Measurements from ENCODE around the gene EXTL1.

The EXTL1 gene

GRCh38 chr1:26025517-26025916 lies 3.9 kb downstream of the EXTL1 start:
- no peak for DNase-seq

GRCh38 chr1:26027716-26028489 lies 6.3 kb downstream of the EXTL1 start:
- DNase-seq: no peak

GRCh38 chr1:26028490-26028980 lies 7.0 kb downstream of the EXTL1 start:
- DNase-seq: no peak

- no peak for DNase-seq
Observed at GRCh38 chr1:26029054-26029863, 7.7 kb downstream of the EXTL1 start.

GRCh38 chr1:26029864-26030481 lies 8.4 kb downstream of the EXTL1 start:
- DNase-seq: no peak

- no peak for DNase-seq
Observed at GRCh38 chr1:26031196-26031595, 9.6 kb downstream of the EXTL1 start.

GRCh38 chr1:26031611-26032220 lies 10.1 kb downstream of the EXTL1 start:
- DNase-seq: no peak

GRCh38 chr1:26032656-26033357 lies 11.2 kb downstream of the EXTL1 start:
- no peak for DNase-seq

GRCh38 chr1:26034504-26035202 lies 13.1 kb downstream of the EXTL1 start:
- DNase-seq: no peak

GRCh38 chr1:26035203-26035958 lies 13.8 kb downstream of the EXTL1 start:
- DNase-seq: peak; percentile 97

GRCh38 chr1:26035959-26036755 lies 14.6 kb downstream of the EXTL1 start:
- peak; percentile 83 for DNase-seq

GRCh38 chr1:26036756-26037281 lies 15.2 kb downstream of the EXTL1 start:
- DNase-seq: no peak

GRCh38 chr1:26037904-26038303 lies 16.3 kb downstream of the EXTL1 start:
- DNase-seq: no peak

GRCh38 chr1:26038477-26038876 lies 16.9 kb downstream of the EXTL1 start:
- no peak for DNase-seq

GRCh38 chr1:26038904-26039303 lies 17.3 kb downstream of the EXTL1 start:
- no peak for DNase-seq

GRCh38 chr1:26041401-26041800 lies 19.8 kb downstream of the EXTL1 start:
- DNase-seq: no peak

- DNase-seq: no peak
Observed at GRCh38 chr1:26041978-26042377, 20.4 kb downstream of the EXTL1 start.

- DNase-seq: no peak
Observed at GRCh38 chr1:26043765-26044164, 22.2 kb downstream of the EXTL1 start.

GRCh38 chr1:26044414-26044813 lies 22.8 kb downstream of the EXTL1 start:
- no peak for DNase-seq

Data from stimulated activated CD4-positive, alpha-beta T cell treated with anti-CD3 and anti-CD28 coated beads, Interleukin-15, amount 100 ng/mL, for 24 hours (primary cell).